GM12801 (cell line): ENCODE data around the gene OTOGL.

ENCODE experiments used
- CTCF ChIP-seq: IDR thresholded peaks from one replicate; pipeline ENCODE4 v1.5.1; 2011; ENCODE audit warnings: control low read depth; ENCODE audit not compliant: insufficient read length; ENCODE audit errors: extremely low read depth

The OTOGL gene

GRCh38 chr12:80196419-80196818, 97.1 kb downstream of the OTOGL start:
- TF ChIP-seq CTCF = no peak

DNA sequence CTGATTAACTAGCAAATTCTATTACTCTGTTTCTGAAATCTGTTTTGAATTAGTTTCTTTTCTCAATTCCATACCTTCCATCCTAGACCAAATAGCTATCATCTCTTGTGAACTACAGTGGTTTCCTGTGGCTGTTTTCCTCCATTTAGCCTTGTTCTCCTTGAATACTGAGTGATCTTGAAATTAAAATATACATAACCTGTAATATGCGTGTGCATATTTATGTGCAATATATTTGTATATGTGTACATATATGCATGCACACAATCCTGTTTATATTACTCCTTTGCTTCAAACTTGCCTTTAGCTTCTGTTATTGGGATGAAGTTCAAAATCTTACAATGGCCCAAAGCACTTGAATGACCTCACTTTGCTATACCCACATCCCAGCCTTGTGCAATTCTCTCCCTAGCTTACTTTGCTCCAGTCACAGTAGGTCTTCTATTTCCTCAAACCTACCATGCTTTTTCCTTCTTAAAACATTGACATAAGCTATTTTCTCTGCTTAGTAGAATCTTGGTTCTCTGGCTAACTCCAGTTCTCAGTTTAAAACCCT, 99.5 kb downstream of the OTOGL start:
- TF ChIP-seq CTCF = no peak

DNA sequence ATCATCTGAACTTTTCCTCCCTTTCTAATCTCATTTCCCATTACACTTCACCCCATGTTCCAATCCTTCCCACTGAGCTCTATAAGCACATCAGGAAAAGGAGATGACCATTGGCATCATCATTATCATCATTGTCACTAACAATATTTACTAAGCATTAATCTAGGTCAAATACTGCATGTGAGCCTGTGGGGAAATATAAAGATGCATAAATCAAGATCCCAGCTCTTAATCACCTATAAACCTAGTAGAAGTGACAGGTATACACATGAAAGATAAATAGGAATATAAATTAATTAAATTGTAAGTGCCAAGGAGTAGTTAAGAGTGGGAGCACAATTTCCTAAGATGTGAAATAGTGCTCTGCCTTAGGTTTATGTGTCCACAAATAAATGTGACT, 100.6 kb downstream of the OTOGL start:
- TF ChIP-seq CTCF = no peak

- TF ChIP-seq CTCF = no peak
These were observed 101.1 kb downstream of the OTOGL start for GRCh38 chr12:80200414-80200813.

GRCh38 chr12:80201908-80202307, 102.6 kb downstream of the OTOGL start:
- no peak for TF ChIP-seq CTCF

DNA sequence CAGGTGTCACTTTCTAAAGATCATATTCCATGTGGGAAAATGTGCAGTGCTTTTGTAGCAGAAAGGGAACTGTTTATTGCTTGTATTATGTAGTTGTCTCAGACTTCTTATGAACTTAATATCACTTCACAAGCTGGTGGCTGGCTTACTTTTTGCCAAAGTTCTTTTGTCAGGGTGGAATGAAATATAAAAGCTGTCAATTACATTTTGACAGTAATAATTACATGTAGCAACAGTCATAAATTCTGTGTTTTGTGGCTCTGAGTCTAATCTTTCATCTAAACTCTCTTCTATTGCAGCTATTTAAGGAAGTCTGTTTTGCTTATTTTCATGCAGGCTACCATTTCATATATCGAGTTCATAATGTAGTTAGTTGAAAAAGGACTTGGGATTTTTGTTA, 106.6 kb downstream of the OTOGL start:
- no peak for TF ChIP-seq CTCF

DNA sequence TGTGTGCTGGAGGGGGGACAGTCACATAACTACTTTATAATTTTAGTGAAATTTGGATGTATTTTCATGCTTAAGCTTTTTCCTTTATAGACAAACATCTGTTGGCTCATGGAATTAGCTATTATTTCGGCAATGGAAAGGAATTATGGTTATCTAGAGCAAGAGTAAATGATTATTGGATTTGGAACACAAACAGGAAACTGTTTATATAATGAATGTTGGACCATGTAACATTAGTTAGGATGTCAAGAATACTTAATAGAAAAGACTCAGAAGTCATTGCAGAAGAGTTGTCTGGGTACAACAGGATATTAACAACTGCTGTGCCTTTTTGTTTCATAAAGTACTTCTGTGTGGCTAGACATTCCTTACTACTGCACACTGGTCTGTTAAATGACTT, 108.7 kb downstream of the OTOGL start:
- TF ChIP-seq CTCF = no peak

- no peak for TF ChIP-seq CTCF
These were observed 112.3 kb downstream of the OTOGL start for GRCh38 chr12:80211671-80212070.
